HepG2 (cell line): ENCODE data around the gene ASPRV1. TPM values are rescaled to one million over a fixed set of nuclear protein-coding genes. Genes with fewer than 3 reads are reported as not detected.

Experiments
- ATAC-seq: fragments of 200-7000 bp; cut with Tn5 transposase; 3 replicates; pipeline ENCODE4 v1.9.1; 2020; ENCODE audit warnings: mild to moderate bottlenecking, moderate library complexity
- BruUV-seq: library from RNA; stranded (reverse); fragments of 400-500 nt; replicated peaks from 2 replicates; lab custom pipeline; 2021; lab: Mats Ljungman, UMichigan
- CTCF ChIA-PET: fragments of 300-600 bp; formaldehyde crosslinking; extraction: SDS; loops from one replicate; lab custom pipeline; 2021; ENCODE audit warnings: low total read pairs, inconsistent platforms, low intra/inter-chr PET ratio; lab: Yijun Ruan, JAX
- POLR2A ChIA-PET: fragments of 350-600 bp; sonication (Branson Sonifier 250); formaldehyde crosslinking; loops from one replicate; lab custom pipeline; 2020; ENCODE audit warnings: antibody characterized with exemption, inconsistent platforms; lab: Yijun Ruan, JAX
- DNase-seq: peaks from one replicate; pipeline ENCODE4 v3.0.0-alpha.2; 2015; ENCODE audit warnings: low spot score
- FAIRE-seq: peaks from 3 replicates; lab custom pipeline; 2011; peaks lifted over from hg19 to GRCh38; lab: Jason Lieb, UNC
- H2AFZ ChIP-seq: one replicate; pipeline ENCODE4 v1.6.1; 2011; ENCODE audit warnings: low read length, inconsistent platforms
- H3K27ac ChIP-seq: fragments of 300-600 bp; 3 replicates; pipeline ENCODE4 v1.8.0; 2011; ENCODE audit warnings: mixed run types, mild to moderate bottlenecking, mixed read lengths, low read length, inconsistent platforms; ENCODE audit not compliant: insufficient read depth; ENCODE audit errors: extremely low read length
- H3K27me3 ChIP-seq, 2 experiments: fragments of 200-600 bp in 1 of 2; 2 replicates in 1 of 2; 3 replicates in 1 of 2; pipeline versions ENCODE4 v1.6.0 to v1.8.0; 2011; ENCODE audit warnings: low read length in 2 of 2, mild to moderate bottlenecking in 2 of 2, moderate library complexity in 2 of 2, inconsistent platforms in 1 of 2; ENCODE audit not compliant: insufficient read depth in 2 of 2, control insufficient read depth in 1 of 2
- H3K36me3 ChIP-seq, 2 experiments: fragments of 200-600 bp in 1 of 2; replicated peaks in 1 of 2; 2 replicates in 1 of 2; 3 replicates in 1 of 2; pipeline versions ENCODE4 v1.5.1 to v1.8.0; 2011; ENCODE audit warnings: low read length in 2 of 2, inconsistent platforms in 1 of 2; ENCODE audit not compliant: insufficient read depth in 2 of 2, control insufficient read depth in 1 of 2
- H3K4me1 ChIP-seq: 2 replicates; pipeline ENCODE4 v1.5.1; 2012; ENCODE audit warnings: low read length, inconsistent platforms; ENCODE audit not compliant: insufficient read depth
- H3K4me2 ChIP-seq: 2 replicates; pipeline ENCODE4 v1.6.0; 2011; ENCODE audit warnings: low read depth, low read length, inconsistent platforms
- H3K4me3 ChIP-seq, 3 experiments: fragments of 200-600 bp in 1 of 3; sonication (generic), shearing (Covaris generic) in 1 of 3; replicated peaks in 1 of 3; 2 replicates each; pipeline ENCODE4 v1.5.1; 2011 to 2016; ENCODE audit warnings: low read length in 3 of 3, inconsistent platforms in 2 of 3, low read depth in 2 of 3, mild to moderate bottlenecking in 2 of 3, control low read depth in 1 of 3, mixed read lengths in 1 of 3; ENCODE audit not compliant: insufficient read depth in 1 of 3
- H3K79me2 ChIP-seq: one replicate; pipeline ENCODE4 v1.6.1; 2011; ENCODE audit warnings: low read length, inconsistent platforms; ENCODE audit not compliant: insufficient read depth
- H3K9ac ChIP-seq: 2 replicates; pipeline ENCODE4 v1.6.0; 2011; ENCODE audit warnings: mild to moderate bottlenecking, low read depth, low read length, inconsistent platforms; ENCODE audit not compliant: insufficient read depth
- H3K9me3 ChIP-seq: 2 replicates; pipeline ENCODE4 v1.5.1; 2012; ENCODE audit warnings: mild to moderate bottlenecking, low read length
- H4K20me1 ChIP-seq: 2 replicates; pipeline ENCODE4 v1.6.0; 2011; ENCODE audit warnings: inconsistent platforms, mild to moderate bottlenecking, low read length, moderate library complexity; ENCODE audit not compliant: insufficient read depth
- EEA1 ChIP-seq: sonication (generic); formaldehyde crosslinking; IDR thresholded peaks from 2 replicates; pipeline ENCODE4 v1.5.1; 2020; ENCODE audit warnings: mild to moderate bottlenecking, missing genetic modification reagents, borderline replicate concordance
- GABPA ChIP-seq, 2 experiments: IDR thresholded peaks; 2 replicates each; pipeline ENCODE4 v1.6.1; 2011 to 2016; ENCODE audit warnings: low read depth in 2 of 2, low read length in 1 of 2, missing biosample characterization in 1 of 2, missing genetic modification characterization in 1 of 2
- RAD51 ChIP-seq: fragments of 450-650 bp; IDR thresholded peaks from 2 replicates; pipeline ENCODE4 v1.6.1; 2016; ENCODE audit warnings: borderline replicate concordance
- XRCC5 ChIP-seq: fragments of 200-400 bp; formaldehyde crosslinking; optimal IDR thresholded peaks from 2 replicates; pipeline ENCODE3; 2017; ENCODE audit warnings: mild to moderate bottlenecking, low read length
- ZNF607 ChIP-seq: sonication (generic); formaldehyde crosslinking; IDR thresholded peaks from 2 replicates; pipeline ENCODE4 v1.5.1; 2020; ENCODE audit warnings: missing genetic modification reagents, mild to moderate bottlenecking, borderline replicate concordance
- WGBS: methylation state at CpG from one replicate; pipeline ENCODE4 v1.1.6; 2017; ENCODE audit warnings: low lambda C conversion rate; 5-methylcytosine and 5-hydroxymethylcytosine counted together
- in situ Hi-C: cut with HindIII; loops from 2 replicates; pipeline ENCODE4 v1.10.0; 2017; ENCODE audit warnings: low pct_unique_long_range_greater_than_20kb; ENCODE audit not compliant: extremely low pct_ligation_motif_present
- intact Hi-C: fragments of 100-400 bp; cut with micrococcal nuclease; formaldehyde crosslinking; loops from one replicate; pipeline ENCODE4 v1.10.0; 2022; ENCODE audit not compliant: unreplicated experiment
- polyA plus RNA-seq, 8 experiments: library from polyadenylated mRNA; depleted of rRNA in 3 of 8; stranded (reverse) in 7 of 8; unstranded in 1 of 8; fragments of >200 nt; fragmentation: Illumina TruSeq in 4 of 8; extraction: Trizol in 4 of 8; gene quantifications; 2 replicates each; pipeline versions ENCODE4 v1.2.1 to v1.2.3, GENCODE V29; 2011 to 2016; ENCODE audit warnings: low read depth in 4 of 8, missing spikeins in 1 of 8, mixed read lengths in 1 of 8; ENCODE audit not compliant: insufficient read depth in 1 of 8
- total RNA-seq, 5 experiments: library from RNA; depleted of rRNA; stranded (reverse); fragments of >200 nt; fragmentation: Illumina TruSeq; extraction: Trizol; gene quantifications; 2 replicates each; pipeline ENCODE4 v1.2.3, GENCODE V29; 2016; ENCODE audit warnings: low read depth in 1 of 5
- TF ChIP-seq, protein P1 (sequence below): sonication (generic); formaldehyde crosslinking; IDR thresholded peaks from 2 replicates; pipeline ENCODE4 v1.8.0; 2023; ENCODE audit warnings: mild to moderate bottlenecking, missing genetic modification reagents
- TF ChIP-seq, protein P2 (sequence below): sonication (generic); formaldehyde crosslinking; IDR thresholded peaks from 2 replicates; pipeline ENCODE4 v1.4.0; 2020; ENCODE audit warnings: missing genetic modification reagents

The ASPRV1 gene
- total and polyA plus RNA-seq, 2 of the 13 experiments (the other 11 are each of a cell fraction or from before 2014, with no cell fraction given): 0.40 to 0.48 TPM

DNA sequence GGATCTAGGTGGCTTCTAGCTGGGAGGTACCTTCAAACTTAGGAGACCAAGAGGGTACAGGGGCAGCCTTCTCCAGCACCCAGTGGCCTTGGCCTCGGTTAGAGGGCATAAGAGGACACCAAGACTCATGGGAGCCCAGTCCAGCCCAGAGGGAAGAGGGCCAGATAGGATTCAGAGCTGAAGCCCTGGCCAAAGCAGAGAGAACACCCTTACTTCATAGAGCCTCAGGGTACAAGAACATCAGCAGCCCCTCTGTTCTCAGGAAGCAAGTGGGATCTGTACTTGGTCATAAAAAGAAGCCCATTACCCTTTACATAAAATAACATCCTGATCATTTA lies 45.0 kb upstream of the ASPRV1 start:
- POLR2A ChIA-PET: no interaction called here
- TF ChIP-seq ZNF607 (CRISPR knock-in tag) (no peak), EEA1 (CRISPR knock-in tag) (no peak), RAD51 (no peak), GABPA (IDR thresholded peaks at IDR 0.05; ENCODE audit: low read depth, low read length) (no peak), GABPA (CRISPR knock-in tag; IDR thresholded peaks at IDR 0.05; ENCODE audit: low read depth) (0 out of 2 replicates have a peak, but pooled peaks have one; percentile 18), XRCC5 (no peak)
- TF ChIP-seq, protein P1, sequence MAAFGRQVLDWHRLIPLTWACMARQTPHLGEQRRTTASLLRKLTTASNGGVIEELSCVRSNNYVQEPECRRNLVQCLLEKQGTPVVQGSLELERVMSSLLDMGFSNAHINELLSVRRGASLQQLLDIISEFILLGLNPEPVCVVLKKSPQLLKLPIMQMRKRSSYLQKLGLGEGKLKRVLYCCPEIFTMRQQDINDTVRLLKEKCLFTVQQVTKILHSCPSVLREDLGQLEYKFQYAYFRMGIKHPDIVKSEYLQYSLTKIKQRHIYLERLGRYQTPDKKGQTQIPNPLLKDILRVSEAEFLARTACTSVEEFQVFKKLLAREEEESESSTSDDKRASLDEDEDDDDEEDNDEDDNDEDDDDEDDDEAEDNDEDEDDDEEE (CRISPR knock-in tag): 0 out of 2 replicates have a peak, but pooled peaks have one; percentile 28
- TF ChIP-seq, protein P2, sequence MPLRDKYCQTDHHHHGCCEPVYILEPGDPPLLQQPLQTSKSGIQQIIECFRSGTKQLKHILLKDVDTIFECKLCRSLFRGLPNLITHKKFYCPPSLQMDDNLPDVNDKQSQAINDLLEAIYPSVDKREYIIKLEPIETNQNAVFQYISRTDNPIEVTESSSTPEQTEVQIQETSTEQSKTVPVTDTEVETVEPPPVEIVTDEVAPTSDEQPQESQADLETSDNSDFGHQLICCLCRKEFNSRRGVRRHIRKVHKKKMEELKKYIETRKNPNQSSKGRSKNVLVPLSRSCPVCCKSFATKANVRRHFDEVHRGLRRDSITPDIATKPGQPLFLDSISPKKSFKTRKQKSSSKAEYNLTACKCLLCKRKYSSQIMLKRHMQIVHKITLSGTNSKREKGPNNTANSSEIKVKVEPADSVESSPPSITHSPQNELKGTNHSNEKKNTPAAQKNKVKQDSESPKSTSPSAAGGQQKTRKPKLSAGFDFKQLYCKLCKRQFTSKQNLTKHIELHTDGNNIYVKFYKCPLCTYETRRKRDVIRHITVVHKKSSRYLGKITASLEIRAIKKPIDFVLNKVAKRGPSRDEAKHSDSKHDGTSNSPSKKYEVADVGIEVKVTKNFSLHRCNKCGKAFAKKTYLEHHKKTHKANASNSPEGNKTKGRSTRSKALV (CRISPR knock-in tag): no peak
- TF ChIP-seq, all 625 proteins: peak for 2

More for the DNA sequence above, 45.0 kb upstream of the ASPRV1 start:
- Histone ChIP-seq H3K79me2 (no peaks in the 10 kb centered on the region), H3K9ac (no peak overlapping the region), H3K4me2 (no peak overlapping the region), H3K9me3 (no peaks in the 10 kb centered on the region), H2AFZ (no peak overlapping the region), H3K27ac (no peak overlapping the region), H3K27me3 (no peaks in the 10 kb centered on the region), H3K36me3 (no peaks in the 10 kb centered on the region), H4K20me1 (no peaks in the 10 kb centered on the region), H3K4me3 (no peak overlapping the region), H3K4me1 (peaks cover 28% of the 10 kb centered on the region)
- ATAC-seq (no peak), FAIRE-seq (no peak), DNase-seq (no peak)
- in situ Hi-C loops: no loop called here
- BruUV-seq: no TSS peak
- CTCF ChIA-PET: no interaction called here
- intact Hi-C loops: no loop called here
- WGBS: 43% methylated on average over 1 of the region's 1 CpG
